Measurements from ENCODE around the gene LARP4.

LARP4 gene

DNA sequence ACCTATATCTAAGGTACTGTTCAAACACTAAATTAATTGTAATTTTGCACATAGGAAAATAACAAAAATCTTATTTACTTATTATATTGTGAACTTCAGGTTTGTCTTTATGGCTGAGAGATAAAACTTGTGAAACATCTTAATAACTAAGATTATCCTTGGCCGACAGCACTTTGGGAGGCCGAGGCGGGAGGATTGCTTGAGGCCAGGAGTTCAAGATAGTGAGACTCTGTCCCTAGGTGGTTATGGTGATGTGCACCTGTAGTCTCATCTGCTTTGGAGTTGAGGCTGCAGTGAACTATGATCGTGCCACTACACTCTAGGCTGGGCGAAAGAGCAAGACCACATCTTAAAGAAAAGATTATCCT is 126.7 kb downstream of the LARP4 start:
- DNase-seq: no peak

DNA sequence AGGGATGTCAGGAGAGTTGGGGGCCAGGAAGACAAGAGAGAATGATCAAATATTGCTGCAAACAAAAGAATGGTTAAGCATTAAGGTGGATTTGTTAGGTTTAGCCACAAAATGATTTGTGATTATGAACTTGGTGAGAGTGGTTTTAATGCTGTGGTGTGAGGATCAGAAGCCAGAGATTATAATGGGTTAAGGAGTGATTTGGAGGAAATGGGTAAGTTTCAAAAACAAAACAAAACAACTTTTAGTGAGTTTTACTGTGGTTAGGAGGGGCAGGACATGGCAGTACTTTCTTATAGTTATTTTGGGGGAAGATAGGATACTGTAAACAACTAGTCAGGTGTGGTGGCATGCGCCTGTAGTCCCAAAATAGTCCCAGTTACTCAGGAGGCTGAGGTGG is 128.1 kb downstream of the LARP4 start:
- no peak for DNase-seq

DNA sequence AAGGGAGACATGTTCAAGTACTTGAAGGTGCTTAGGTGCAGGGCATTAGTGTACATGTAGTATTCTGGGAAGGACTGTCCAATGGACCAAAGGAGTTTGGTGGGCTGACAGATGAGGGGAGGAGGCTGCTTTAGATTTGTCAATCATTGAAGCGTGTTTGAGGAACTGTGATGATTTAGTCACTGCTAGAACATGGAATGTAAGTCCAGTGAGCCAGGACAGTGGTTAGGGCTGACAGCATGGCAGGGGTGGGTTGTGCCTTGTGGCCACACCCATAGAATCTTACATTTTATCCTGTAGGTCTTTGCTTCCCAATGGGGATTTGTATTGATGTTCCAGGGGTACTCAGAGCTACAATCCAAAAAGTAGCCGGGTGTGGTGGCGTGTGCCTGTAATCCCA is 128.7 kb downstream of the LARP4 start:
- no peak for DNase-seq
